HG02852 (cell line): ENCODE results near the gene ACAP2.
"Not testable (repeated sequence)": the region's sequence is repeated elsewhere in the genome, so short reads cannot be mapped to it uniquely, and the experiment has no call there.

Source experiments
- ATAC-seq: cut with Tn5 transposase; IDR thresholded peaks from one replicate; pipeline ENCODE4 v1.9.1; 2021; ENCODE audit warnings: mild to moderate bottlenecking, moderate library complexity; ENCODE audit not compliant: unreplicated experiment

The ACAP2 gene

GRCh38 chr3:195249057-195249770, 193.6 kb downstream of the ACAP2 start:
- ATAC-seq = no peak

- no peak for ATAC-seq
These were observed 194.5 kb downstream of the ACAP2 start for GRCh38 chr3:195248281-195248680.

GRCh38 chr3:195247863-195248189, 195.0 kb downstream of the ACAP2 start:
- no peak for ATAC-seq

- no peak for ATAC-seq
These were observed 195.5 kb downstream of the ACAP2 start for GRCh38 chr3:195247086-195247862.

- no peak for ATAC-seq
These were observed 196.2 kb downstream of the ACAP2 start for GRCh38 chr3:195246581-195246995.

- ATAC-seq = no peak
These were observed 197.3 kb downstream of the ACAP2 start for GRCh38 chr3:195245531-195245951.

- no peak for ATAC-seq
These were observed 201.0 kb downstream of the ACAP2 start for GRCh38 chr3:195241592-195242355.

GRCh38 chr3:195240939-195241338, 201.9 kb downstream of the ACAP2 start:
- ATAC-seq = no peak

- ATAC-seq = no peak
These were observed 202.6 kb downstream of the ACAP2 start for GRCh38 chr3:195240171-195240701.

- no peak for ATAC-seq
These were observed 203.7 kb downstream of the ACAP2 start for GRCh38 chr3:195239121-195239520.

- no peak for ATAC-seq
These were observed 204.2 kb downstream of the ACAP2 start for GRCh38 chr3:195238586-195239118.

- ATAC-seq = no peak
These were observed 204.7 kb downstream of the ACAP2 start for GRCh38 chr3:195238081-195238571.

GRCh38 chr3:195236801-195237570, 205.8 kb downstream of the ACAP2 start:
- ATAC-seq = no peak

GRCh38 chr3:195236076-195236798, 206.6 kb downstream of the ACAP2 start:
- ATAC-seq = no peak

GRCh38 chr3:195230244-195230643, 212.6 kb downstream of the ACAP2 start:
- no peak for ATAC-seq

- ATAC-seq = not testable (repeated sequence)
These were observed 213.9 kb downstream of the ACAP2 start for GRCh38 chr3:195228886-195229285.

GRCh38 chr3:195227871-195228270, 214.9 kb downstream of the ACAP2 start:
- no peak for ATAC-seq

- ATAC-seq = no peak
These were observed 215.8 kb downstream of the ACAP2 start for GRCh38 chr3:195226900-195227447.

- ATAC-seq = no peak
These were observed 216.4 kb downstream of the ACAP2 start for GRCh38 chr3:195226445-195226844.
